Activated naive CD8-positive, alpha-beta T cell treated with anti-CD3 and anti-CD28 coated beads for 36 hours (primary cell): ENCODE data around the gene WNK2. TPM values are rescaled to one million over a fixed set of nuclear protein-coding genes. Genes with fewer than 3 reads are reported as not detected.

Experiments used
- DNase-seq: peaks from one replicate; pipeline ENCODE4 v3.0.0; 2021
- H3K27ac Mint-ChIP-seq: one replicate; pipeline ENCODE4 v1.8.0; 2022; ENCODE audit warnings: mild to moderate bottlenecking, moderate library complexity, mixed read lengths
- H3K27me3 Mint-ChIP-seq: one replicate; pipeline ENCODE4 v1.8.0; 2022; ENCODE audit warnings: mild to moderate bottlenecking, mixed read lengths
- H3K36me3 Mint-ChIP-seq: one replicate; pipeline ENCODE4 v1.8.0; 2021; ENCODE audit warnings: mild to moderate bottlenecking, mixed read lengths
- H3K4me1 Mint-ChIP-seq: one replicate; pipeline ENCODE4 v1.8.0; 2021; ENCODE audit warnings: mixed read lengths
- H3K4me3 Mint-ChIP-seq: one replicate; pipeline ENCODE4 v1.8.0; 2022; ENCODE audit warnings: mild to moderate bottlenecking, moderate library complexity, mixed read lengths
- H3K9me3 Mint-ChIP-seq: one replicate; pipeline ENCODE4 v1.8.0; 2022; ENCODE audit warnings: mixed read lengths
- total RNA-seq, 2 experiments: library from RNA; stranded (reverse); gene quantifications; one replicate each; pipeline ENCODE4 v1.2.3, GENCODE V29; 2021

WNK2 gene
- total RNA-seq, 2 experiments from 2014 or later, result 0.88 to 0.89 TPM

- Mint-ChIP-seq H3K4me3 (no peak overlapping the region), H3K4me1 (no peaks in the 10 kb centered on the region), H3K27ac (no peak overlapping the region), H3K27me3 (no peaks in the 10 kb centered on the region), H3K9me3 (no peaks in the 10 kb centered on the region), H3K36me3 (no peaks in the 10 kb centered on the region)
- DNase-seq, result no peak
Observed at GRCh38 chr9:93259490-93260262, 75.7 kb downstream of the WNK2 start.

- Mint-ChIP-seq H3K9me3 (no peaks in the 10 kb centered on the region), H3K27me3 (no peaks in the 10 kb centered on the region), H3K27ac (no peak overlapping the region), H3K4me3 (no peak overlapping the region), H3K4me1 (no peaks in the 10 kb centered on the region), H3K36me3 (no peaks in the 10 kb centered on the region)
- no peak for DNase-seq
Observed at GRCh38 chr9:93260263-93261066, 76.5 kb downstream of the WNK2 start.

GRCh38 chr9:93261281-93261680, 77.3 kb downstream of the WNK2 start:
- Mint-ChIP-seq H3K27me3 (no peaks in the 10 kb centered on the region), H3K4me1 (no peaks in the 10 kb centered on the region), H3K27ac (no peak overlapping the region)

GRCh38 chr9:93261735-93262523, 78.0 kb downstream of the WNK2 start:
- DNase-seq, result no peak
- H3K4me1 Mint-ChIP-seq, result no peaks in the 10 kb centered on the region
- no peaks in the 10 kb centered on the region for H3K36me3 Mint-ChIP-seq
- H3K4me3 Mint-ChIP-seq, result no peak overlapping the region
- no peaks in the 10 kb centered on the region for H3K27me3 Mint-ChIP-seq
- H3K9me3 Mint-ChIP-seq, result no peaks in the 10 kb centered on the region
- H3K27ac Mint-ChIP-seq, result no peak overlapping the region

More at GRCh38 chr9:93261281-93261680, 77.3 kb downstream of the WNK2 start:
- H3K36me3 Mint-ChIP-seq, result no peaks in the 10 kb centered on the region
- H3K4me3 Mint-ChIP-seq, result no peak overlapping the region
- no peaks in the 10 kb centered on the region for H3K9me3 Mint-ChIP-seq
- DNase-seq, result no peak

GRCh38 chr9:93262537-93263310, 78.8 kb downstream of the WNK2 start:
- H3K27ac Mint-ChIP-seq, result no peak overlapping the region
- no peaks in the 10 kb centered on the region for H3K27me3 Mint-ChIP-seq
- DNase-seq, result no peak

GRCh38 chr9:93263334-93264229, 79.6 kb downstream of the WNK2 start:
- H3K9me3 Mint-ChIP-seq, result no peaks in the 10 kb centered on the region
- H3K36me3 Mint-ChIP-seq, result no peaks in the 10 kb centered on the region
- H3K27ac Mint-ChIP-seq, result no peak overlapping the region
- H3K4me1 Mint-ChIP-seq, result peaks cover 6% of the 10 kb centered on the region
- H3K27me3 Mint-ChIP-seq, result no peaks in the 10 kb centered on the region
- H3K4me3 Mint-ChIP-seq, result no peak overlapping the region
- DNase-seq, result no peak

More at GRCh38 chr9:93262537-93263310, 78.8 kb downstream of the WNK2 start:
- H3K4me3 Mint-ChIP-seq, result no peak overlapping the region
- peaks cover 2% of the 10 kb centered on the region for H3K4me1 Mint-ChIP-seq
- H3K9me3 Mint-ChIP-seq, result no peaks in the 10 kb centered on the region
- no peaks in the 10 kb centered on the region for H3K36me3 Mint-ChIP-seq

GRCh38 chr9:93264338-93265125, 80.6 kb downstream of the WNK2 start:
- no peak for DNase-seq
- no peaks in the 10 kb centered on the region for H3K36me3 Mint-ChIP-seq
- H3K27ac Mint-ChIP-seq, result no peak overlapping the region
- peaks cover 13% of the 10 kb centered on the region for H3K4me1 Mint-ChIP-seq
- H3K9me3 Mint-ChIP-seq, result no peaks in the 10 kb centered on the region
- H3K27me3 Mint-ChIP-seq, result no peaks in the 10 kb centered on the region
- no peak overlapping the region for H3K4me3 Mint-ChIP-seq

GRCh38 chr9:93265301-93265971, 81.5 kb downstream of the WNK2 start:
- Mint-ChIP-seq H3K27ac (no peak overlapping the region), H3K27me3 (no peaks in the 10 kb centered on the region), H3K4me3 (no peak overlapping the region), H3K36me3 (no peaks in the 10 kb centered on the region), H3K9me3 (no peaks in the 10 kb centered on the region), H3K4me1 (peaks cover 13% of the 10 kb centered on the region)
- no peak for DNase-seq

- no peaks in the 10 kb centered on the region for H3K36me3 Mint-ChIP-seq
- H3K27ac Mint-ChIP-seq, result no peak overlapping the region
- peaks cover 15% of the 10 kb centered on the region for H3K4me1 Mint-ChIP-seq
- H3K4me3 Mint-ChIP-seq, result no peak overlapping the region
- no peak for DNase-seq
- H3K9me3 Mint-ChIP-seq, result peaks cover 1% of the 10 kb centered on the region
- H3K27me3 Mint-ChIP-seq, result peaks cover 4% of the 10 kb centered on the region
Observed at GRCh38 chr9:93265972-93266371, 82.0 kb downstream of the WNK2 start.

GRCh38 chr9:93266521-93267001, 82.6 kb downstream of the WNK2 start:
- peaks cover 15% of the 10 kb centered on the region for H3K4me1 Mint-ChIP-seq
- peaks cover 5% of the 10 kb centered on the region for H3K9me3 Mint-ChIP-seq
- no peaks in the 10 kb centered on the region for H3K36me3 Mint-ChIP-seq
- DNase-seq, result no peak
- H3K27ac Mint-ChIP-seq, result no peak overlapping the region
- peaks cover 4% of the 10 kb centered on the region for H3K27me3 Mint-ChIP-seq
- no peak overlapping the region for H3K4me3 Mint-ChIP-seq

GRCh38 chr9:93267091-93267541, 83.2 kb downstream of the WNK2 start:
- no peak for DNase-seq
- no peak overlapping the region for H3K27ac Mint-ChIP-seq
- no peaks in the 10 kb centered on the region for H3K36me3 Mint-ChIP-seq
- H3K9me3 Mint-ChIP-seq, result peaks cover 5% of the 10 kb centered on the region
- H3K4me3 Mint-ChIP-seq, result no peak overlapping the region
- H3K4me1 Mint-ChIP-seq, result peaks cover 15% of the 10 kb centered on the region
- H3K27me3 Mint-ChIP-seq, result peaks cover 4% of the 10 kb centered on the region

- H3K27me3 Mint-ChIP-seq, result peaks cover 4% of the 10 kb centered on the region
- DNase-seq, result no peak
- H3K9me3 Mint-ChIP-seq, result peaks cover 5% of the 10 kb centered on the region
- H3K4me1 Mint-ChIP-seq, result peaks cover 15% of the 10 kb centered on the region
- H3K36me3 Mint-ChIP-seq, result no peaks in the 10 kb centered on the region
- no peak overlapping the region for H3K4me3 Mint-ChIP-seq
- no peak overlapping the region for H3K27ac Mint-ChIP-seq
Observed at GRCh38 chr9:93267681-93268505, 84.0 kb downstream of the WNK2 start.
